GM12878 (cell line): ENCODE measurements around the gene SHFL. TPM values are rescaled to one million over a fixed set of nuclear protein-coding genes. Genes with fewer than 3 reads are reported as not detected.

Source experiments
- ATAC-seq: fragments of 200-7000 bp; cut with Tn5 transposase; 3 replicates; pipeline ENCODE4 v1.9.1; 2020; ENCODE audit warnings: mild to moderate bottlenecking, moderate library complexity
- BruUV-seq: library from RNA; stranded (reverse); fragments of 400-500 nt; replicated peaks from 2 replicates; lab custom pipeline; 2021; lab: Mats Ljungman, UMichigan
- CTCF ChIA-PET: fragments of 300-600 bp; sonication (Branson Sonifier 250); formaldehyde crosslinking; extraction: SDS; loops from one replicate; lab custom pipeline; 2021; ENCODE audit warnings: inconsistent platforms; lab: Yijun Ruan, JAX
- POLR2A ChIA-PET: fragments of 350-600 bp; formaldehyde crosslinking; extraction: SDS; loops from one replicate; lab custom pipeline; 2021; ENCODE audit warnings: inconsistent platforms; lab: Charles Lee
- RAD21 ChIA-PET: fragments of 300-600 bp; sonication (Branson Sonifier 250); formaldehyde crosslinking; loops from one replicate; lab custom pipeline; 2023; ENCODE audit warnings: antibody characterized with exemption; ENCODE audit not compliant: unreplicated experiment; lab: Charles Lee
- SMC1A ChIA-PET: fragments of 300-600 bp; sonication (Branson Sonifier 250); formaldehyde crosslinking; loops from one replicate; lab custom pipeline; 2023; ENCODE audit not compliant: unreplicated experiment, uncharacterized antibody; lab: Charles Lee
- DNase-seq: peaks from one replicate; pipeline ENCODE4 v3.0.0-alpha.2; 2011; ENCODE audit warnings: low read depth, low spot score
- FAIRE-seq: peaks from 3 replicates; lab custom pipeline; 2011; peaks lifted over from hg19 to GRCh38; lab: Jason Lieb, UNC
- H2AFZ ChIP-seq: 2 replicates; pipeline ENCODE4 v1.6.0; 2011; ENCODE audit warnings: low read depth, low read length, control low read depth; ENCODE audit not compliant: control insufficient read depth
- H3K27ac ChIP-seq: 2 replicates; pipeline ENCODE4 v1.5.1; 2011; ENCODE audit warnings: control low read depth; ENCODE audit not compliant: control insufficient read depth, insufficient read depth
- H3K27me3 ChIP-seq, 2 experiments: replicated peaks in 1 of 2; 2 replicates each; pipeline versions ENCODE4 v1.6.0 to v1.6.1; 2011; ENCODE audit warnings: low read length in 1 of 2; ENCODE audit not compliant: control insufficient read depth in 2 of 2, insufficient read depth in 2 of 2
- H3K36me3 ChIP-seq, 2 experiments: 2 replicates each; pipeline ENCODE4 v1.5.1; 2011; ENCODE audit warnings: low read length in 1 of 2; ENCODE audit not compliant: control insufficient read depth in 2 of 2, insufficient read depth in 2 of 2
- H3K4me1 ChIP-seq: 2 replicates; pipeline ENCODE4 v1.6.1; 2011; ENCODE audit warnings: mild to moderate bottlenecking, low read length, moderate library complexity, mixed read lengths; ENCODE audit not compliant: control insufficient read depth, insufficient read depth
- H3K4me2 ChIP-seq: 2 replicates; pipeline ENCODE4 v1.6.0; 2011; ENCODE audit warnings: control low read depth; ENCODE audit not compliant: control insufficient read depth, insufficient read depth
- H3K4me3 ChIP-seq: fragments of 200-600 bp; sonication (generic); 2 replicates; pipeline ENCODE4 v1.5.1; 2016
- H3K79me2 ChIP-seq: 2 replicates; pipeline ENCODE4 v1.6.0; 2011; ENCODE audit warnings: low read length; ENCODE audit not compliant: control insufficient read depth, insufficient read depth
- H3K9ac ChIP-seq: 2 replicates; pipeline ENCODE4 v1.8.0; 2011; ENCODE audit warnings: low read length, control low read depth, mixed read lengths; ENCODE audit not compliant: control insufficient read depth, insufficient read depth
- H3K9me3 ChIP-seq: replicated peaks from 3 replicates; pipeline ENCODE4 v1.5.1; 2011; ENCODE audit warnings: mild to moderate bottlenecking, low read length; ENCODE audit not compliant: control insufficient read depth, insufficient read depth
- H4K20me1 ChIP-seq: 2 replicates; pipeline ENCODE4 v1.6.0; 2011; ENCODE audit not compliant: control insufficient read depth, insufficient read depth
- BHLHE40 ChIP-seq, 2 experiments: fragments of 450-650 bp in 1 of 2; IDR thresholded peaks; 2 replicates each; pipeline ENCODE4 v1.6.1; 2011 to 2017; ENCODE audit warnings: low read depth in 2 of 2, borderline replicate concordance in 1 of 2, improper control_type of control experiment in 1 of 2, low read length in 1 of 2, mild to moderate bottlenecking in 1 of 2
- CREB1 ChIP-seq: IDR thresholded peaks from 2 replicates; pipeline ENCODE4 v1.6.1; 2012; ENCODE audit warnings: low read depth, mild to moderate bottlenecking, inconsistent platforms
- HDGF ChIP-seq: fragments of 450-650 bp; IDR thresholded peaks from 2 replicates; pipeline ENCODE4 v1.6.1; 2016; ENCODE audit warnings: antibody characterized with exemption
- IRF5 ChIP-seq: fragments of 450-650 bp; IDR thresholded peaks from 2 replicates; pipeline ENCODE4 v1.6.1; 2017; ENCODE audit warnings: borderline replicate concordance
- LARP7 ChIP-seq: fragments of 450-650 bp; IDR thresholded peaks from 2 replicates; pipeline ENCODE4 v1.6.1; 2017; ENCODE audit warnings: mild to moderate bottlenecking
- MAX ChIP-seq: IDR thresholded peaks from 2 replicates; pipeline ENCODE4 v1.6.1; 2012; ENCODE audit warnings: low read depth, low read length, improper control_type of control experiment
- POLR2A ChIP-seq: IDR thresholded peaks from 2 replicates; pipeline ENCODE4 v1.6.1; 2011; ENCODE audit warnings: low read depth, mild to moderate bottlenecking, low read length
- REST ChIP-seq: IDR thresholded peaks from 2 replicates; pipeline ENCODE4 v1.6.1; 2012; ENCODE audit warnings: mild to moderate bottlenecking, low read depth, low read length
- SIX5 ChIP-seq: IDR thresholded peaks from 2 replicates; pipeline ENCODE4 v1.6.1; 2011; ENCODE audit warnings: mild to moderate bottlenecking, low read depth, low read length, moderate library complexity; ENCODE audit not compliant: severe bottlenecking
- SMAD1 ChIP-seq: fragments of 450-650 bp; IDR thresholded peaks from 2 replicates; pipeline ENCODE4 v1.6.1; 2018; ENCODE audit warnings: mild to moderate bottlenecking, low read depth; ENCODE audit not compliant: partially characterized antibody
- SREBF1 ChIP-seq: IDR thresholded peaks from 2 replicates; pipeline ENCODE4 v1.6.1; 2012; ENCODE audit warnings: mild to moderate bottlenecking, low read length
- SREBF2 ChIP-seq: IDR thresholded peaks from 2 replicates; pipeline ENCODE4 v1.6.1; 2012; ENCODE audit warnings: mild to moderate bottlenecking, low read length
- SUPT20H ChIP-seq: IDR thresholded peaks from 2 replicates; pipeline ENCODE4 v1.6.1; 2011; ENCODE audit warnings: low read depth, mild to moderate bottlenecking, low read length, moderate library complexity, borderline replicate concordance; ENCODE audit not compliant: control insufficient read depth
- TBL1XR1 ChIP-seq: IDR thresholded peaks from 2 replicates; pipeline ENCODE4 v1.6.1; 2012; ENCODE audit warnings: low read depth, low read length, improper control_type of control experiment
- TCF7 ChIP-seq: IDR thresholded peaks from 2 replicates; pipeline ENCODE4 v1.6.1; 2014; ENCODE audit warnings: antibody characterized with exemption, borderline replicate concordance
- ZNF384 ChIP-seq: IDR thresholded peaks from 2 replicates; pipeline ENCODE4 v1.6.1; 2012; ENCODE audit warnings: low read depth, mild to moderate bottlenecking, low read length, improper control_type of control experiment, borderline replicate concordance
- ZZZ3 ChIP-seq: IDR thresholded peaks from 2 replicates; pipeline ENCODE4 v1.6.1; 2011; ENCODE audit warnings: low read depth; ENCODE audit not compliant: control insufficient read depth, insufficient read length
- WGBS: methylation state at CpG from one replicate; pipeline ENCODE4 v1.1.6; 2016; ENCODE audit warnings: low lambda C conversion rate; ENCODE audit not compliant: insufficient replicate concordance, insufficient coverage; ENCODE audit errors: missing lambda C conversion rate; 5-methylcytosine and 5-hydroxymethylcytosine counted together
- in situ Hi-C: fragments of 300-500 bp; cut with MboI; formaldehyde crosslinking; loops from 9 replicates; pipeline ENCODE4 v1.14.3; 2018; ENCODE audit warnings: mixed read lengths
- intact Hi-C: fragments of 100-400 bp; cut with micrococcal nuclease; formaldehyde crosslinking; loops from one replicate; pipeline ENCODE4 v1.14.2; 2022; ENCODE audit not compliant: unreplicated experiment
- polyA plus RNA-seq, 11 experiments: library from polyadenylated mRNA; depleted of rRNA in 4 of 11; unstranded in 6 of 11; stranded (reverse) in 5 of 11; fragments of >200 nt; fragmentation: Nextera tagmentation in 4 of 11; fragmentation: Illumina TruSeq in 1 of 11; extraction: Ambion mirVana in 4 of 11; extraction: Trizol in 1 of 11; gene quantifications; 1 replicate in 1 of 11; 2 replicates in 10 of 11; pipeline versions ENCODE4 v1.2.1 to v1.2.3, GENCODE V29; 2011 to 2016; ENCODE audit warnings: inconsistent platforms in 2 of 11, missing spikeins in 2 of 11, low read depth in 1 of 11
- total RNA-seq, 4 experiments: library from RNA; depleted of rRNA in 3 of 4; stranded (reverse); fragments of >200 nt in 3 of 4; fragmentation: Illumina TruSeq in 1 of 4; extraction: Trizol in 1 of 4; gene quantifications; 2 replicates each; pipeline versions ENCODE4 v1.2.1 to v1.2.3, GENCODE V29; 2013 to 2021
- TF ChIP-seq, protein P1 (sequence below): fragments of 450-650 bp; IDR thresholded peaks from 2 replicates; pipeline ENCODE4 v1.6.1; 2017; ENCODE audit warnings: mild to moderate bottlenecking, moderate library complexity

The SHFL gene
- total and polyA plus RNA-seq, 10 of the 15 experiments (the other 5 are each of a cell fraction or from before 2014, with no cell fraction given): 8.0 to 83.8 (median 40.7) TPM

GRCh38 chr19:10037367-10037766 lies 48.8 kb upstream of the SHFL start:
- no peaks in the 10 kb centered on the region; a peak in 1 of 4 replicates for H3K27me3 ChIP-seq
- RAD21 ChIA-PET: no interaction called here
- POLR2A ChIA-PET: no interaction called here
- no peaks in the 10 kb centered on the region for H3K36me3 ChIP-seq
- H3K4me1 ChIP-seq: no peaks in the 10 kb centered on the region
- H3K9me3 ChIP-seq: no peaks in the 10 kb centered on the region
- DNase-seq (no peak), FAIRE-seq (no peak), ATAC-seq (no peak)
- H3K27ac ChIP-seq: no peak overlapping the region
- H4K20me1 ChIP-seq: no peaks in the 10 kb centered on the region
- no peak overlapping the region for H2AFZ ChIP-seq
- CTCF ChIA-PET: interaction anchor here (1.8 kb wide), 1 partner anchor 10 kb away, joined by 4 read pairs; no protein-coding TSS in a partner anchor
- SMC1A ChIA-PET: no interaction called here
- no peak overlapping the region for H3K4me3 ChIP-seq
- no peak overlapping the region for H3K9ac ChIP-seq
- no peak overlapping the region for H3K4me2 ChIP-seq
- intact Hi-C loops: no loop called here
- no peaks in the 10 kb centered on the region for H3K79me2 ChIP-seq
- in situ Hi-C loops: no loop called here
- no TSS peak for BruUV-seq
- 5% methylated on average over 4 of the region's 4 CpGs for WGBS
- TF ChIP-seq BHLHE40 (IDR thresholded peaks at IDR 0.05; ENCODE audit: borderline replicate concordance in 1 of 2, low read depth in 2 of 2, low read length in 1 of 2) (no peak), ZNF384 (no peak), MAX (no peak), SIX5 (no peak), ZZZ3 (no peak), SMAD1 (no peak), CREB1 (no peak), POLR2A (no peak), TBL1XR1 (no peak), LARP7 (no peak), SREBF1 (no peak), HDGF (no peak), TCF7 (no peak), SUPT20H (no peak), REST (no peak), SREBF2 (no peak), IRF5 (no peak)
- TF ChIP-seq, protein P1, sequence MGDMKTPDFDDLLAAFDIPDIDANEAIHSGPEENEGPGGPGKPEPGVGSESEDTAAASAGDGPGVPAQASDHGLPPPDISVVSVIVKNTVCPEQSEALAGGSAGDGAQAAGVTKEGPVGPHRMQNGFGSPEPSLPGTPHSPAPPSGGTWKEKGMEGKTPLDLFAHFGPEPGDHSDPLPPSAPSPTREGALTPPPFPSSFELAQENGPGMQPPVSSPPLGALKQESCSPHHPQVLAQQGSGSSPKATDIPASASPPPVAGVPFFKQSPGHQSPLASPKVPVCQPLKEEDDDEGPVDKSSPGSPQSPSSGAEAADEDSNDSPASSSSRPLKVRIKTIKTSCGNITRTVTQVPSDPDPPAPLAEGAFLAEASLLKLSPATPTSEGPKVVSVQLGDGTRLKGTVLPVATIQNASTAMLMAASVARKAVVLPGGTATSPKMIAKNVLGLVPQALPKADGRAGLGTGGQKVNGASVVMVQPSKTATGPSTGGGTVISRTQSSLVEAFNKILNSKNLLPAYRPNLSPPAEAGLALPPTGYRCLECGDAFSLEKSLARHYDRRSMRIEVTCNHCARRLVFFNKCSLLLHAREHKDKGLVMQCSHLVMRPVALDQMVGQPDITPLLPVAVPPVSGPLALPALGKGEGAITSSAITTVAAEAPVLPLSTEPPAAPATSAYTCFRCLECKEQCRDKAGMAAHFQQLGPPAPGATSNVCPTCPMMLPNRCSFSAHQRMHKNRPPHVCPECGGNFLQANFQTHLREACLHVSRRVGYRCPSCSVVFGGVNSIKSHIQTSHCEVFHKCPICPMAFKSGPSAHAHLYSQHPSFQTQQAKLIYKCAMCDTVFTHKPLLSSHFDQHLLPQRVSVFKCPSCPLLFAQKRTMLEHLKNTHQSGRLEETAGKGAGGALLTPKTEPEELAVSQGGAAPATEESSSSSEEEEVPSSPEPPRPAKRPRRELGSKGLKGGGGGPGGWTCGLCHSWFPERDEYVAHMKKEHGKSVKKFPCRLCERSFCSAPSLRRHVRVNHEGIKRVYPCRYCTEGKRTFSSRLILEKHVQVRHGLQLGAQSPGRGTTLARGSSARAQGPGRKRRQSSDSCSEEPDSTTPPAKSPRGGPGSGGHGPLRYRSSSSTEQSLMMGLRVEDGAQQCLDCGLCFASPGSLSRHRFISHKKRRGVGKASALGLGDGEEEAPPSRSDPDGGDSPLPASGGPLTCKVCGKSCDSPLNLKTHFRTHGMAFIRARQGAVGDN: no peak
